Stimulated activated CD8-positive, alpha-beta memory T cell treated with anti-CD3 and anti-CD28 coated beads, Interleukin-15, amount 100 ng/mL, for 4 hours (primary cell): ENCODE data around the gene CDH12.

Source experiments
- DNase-seq, 2 donors: peaks; one replicate each; pipeline ENCODE4 v3.0.0-alpha.2; 2020; ENCODE audit warnings: low read depth in 2 of 2

Gene CDH12

DNA sequence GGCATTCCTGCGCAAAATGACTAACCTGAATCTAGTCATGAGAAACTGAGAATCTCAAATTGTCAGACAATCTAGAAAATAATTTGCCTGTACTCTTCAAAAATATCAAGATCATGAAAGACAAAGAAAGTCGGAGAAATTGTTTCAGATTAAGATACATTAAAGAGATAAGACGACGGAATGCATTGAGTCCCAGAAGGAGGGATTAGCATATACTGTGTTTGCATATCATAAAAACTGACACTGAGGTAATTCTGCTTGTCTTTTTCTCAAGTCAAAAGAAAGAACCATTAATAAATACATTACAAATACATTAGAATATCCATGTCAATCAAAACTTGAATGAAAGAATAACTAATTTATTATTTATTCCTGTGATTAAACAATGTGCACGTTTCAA is 88.4 kb downstream of the CDH12 start:
- DNase-seq, result no peak

DNA sequence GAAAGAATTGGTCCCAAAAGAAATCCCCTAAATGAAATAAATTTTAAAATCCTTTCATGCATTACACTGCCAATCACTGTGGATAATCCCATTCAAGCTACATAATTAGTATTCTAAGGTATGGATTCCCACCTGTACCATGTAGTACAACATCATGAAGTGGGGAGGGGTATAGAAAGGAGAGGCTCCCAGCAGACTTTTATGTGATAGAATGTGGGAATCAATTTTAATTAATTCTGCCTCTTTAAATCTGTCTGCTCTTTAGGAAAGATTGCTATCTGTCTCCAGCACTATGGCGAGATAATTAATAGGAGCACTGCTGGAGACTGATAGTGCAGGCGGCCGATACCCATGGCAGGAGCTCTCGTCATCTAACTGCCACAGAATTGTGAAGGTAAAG is 95.4 kb downstream of the CDH12 start:
- no peak for DNase-seq

DNA sequence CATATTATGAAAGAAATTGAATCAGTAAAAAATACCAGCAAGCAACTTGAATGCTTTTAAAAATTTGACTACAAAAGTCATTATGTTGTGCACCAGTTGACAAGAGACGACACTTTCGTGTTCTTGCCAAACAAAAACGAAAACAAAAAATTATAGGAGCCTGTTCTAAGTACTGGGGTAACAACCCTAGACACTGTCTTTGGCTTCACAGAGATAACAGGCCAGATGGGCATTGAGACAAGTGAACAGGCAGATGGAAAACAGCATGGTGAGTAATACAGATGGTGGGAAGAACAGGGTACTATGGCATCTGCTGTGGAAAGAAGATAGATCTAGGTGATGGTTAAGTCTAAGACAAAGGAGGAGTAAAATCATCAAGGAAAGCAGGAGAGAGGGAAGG is 99.0 kb downstream of the CDH12 start:
- no peak for DNase-seq

DNA sequence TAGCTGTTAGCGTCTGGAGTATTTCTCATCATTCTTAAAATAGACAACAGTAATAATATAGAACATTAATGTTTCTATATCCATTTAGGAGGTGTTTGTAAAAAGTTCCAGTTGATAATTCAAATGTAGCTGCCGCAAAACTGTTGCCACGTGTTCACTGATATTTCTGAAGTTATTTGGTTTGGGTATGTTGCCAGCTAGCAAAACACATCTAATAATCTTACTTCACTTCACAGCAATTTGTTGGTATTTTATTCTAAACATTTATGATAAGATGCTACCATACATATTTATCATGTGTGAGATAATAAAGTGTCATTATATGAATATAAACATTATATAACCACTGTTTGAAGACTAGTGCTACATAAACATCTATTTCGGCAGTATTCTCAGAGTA is 101.6 kb downstream of the CDH12 start:
- DNase-seq, result no peak

DNA sequence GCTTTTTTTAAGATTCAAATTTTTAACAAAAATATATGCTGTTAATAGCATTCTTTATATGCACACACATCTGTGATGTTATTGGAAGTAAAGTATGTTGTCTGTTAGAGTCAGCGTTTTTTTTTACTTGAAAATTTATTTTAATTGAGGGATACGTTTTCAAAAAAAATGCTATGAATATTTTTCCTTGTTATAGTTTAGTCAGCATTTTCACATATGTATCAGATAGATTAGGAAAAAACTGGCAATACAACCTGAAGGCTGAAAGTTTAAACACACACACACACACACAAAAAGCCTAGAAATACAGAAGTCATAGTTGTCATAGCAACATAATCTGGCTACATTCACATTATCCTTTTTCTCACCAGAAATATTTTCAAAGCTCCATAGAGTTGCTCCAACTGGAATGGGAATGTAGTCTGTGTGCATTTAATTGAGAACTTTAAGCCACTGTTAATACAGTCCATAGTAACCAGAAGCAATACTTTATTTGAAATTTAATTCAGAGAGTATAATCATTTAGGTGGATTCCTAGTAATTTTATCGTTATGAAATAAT is 116.6 kb downstream of the CDH12 start:
- DNase-seq, result no peak

DNA sequence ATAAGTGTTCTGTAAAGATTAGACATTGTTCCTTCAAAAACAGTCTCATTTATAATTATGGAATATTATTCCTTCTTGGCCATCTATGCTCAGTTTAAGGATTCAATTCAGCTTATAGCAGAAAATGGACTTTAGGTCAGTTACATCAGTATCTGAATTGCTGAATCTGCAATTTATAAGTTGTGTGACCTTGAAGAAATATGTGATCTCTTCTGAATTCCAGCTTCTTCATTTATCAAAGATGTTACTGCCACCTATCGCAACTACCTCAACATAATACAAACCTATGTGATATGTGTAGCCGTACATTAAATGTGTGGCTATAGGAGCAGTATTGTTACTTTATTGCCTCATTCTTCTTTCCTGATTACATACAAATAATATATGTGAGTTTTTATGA is 118.2 kb downstream of the CDH12 start:
- no peak for DNase-seq

DNA sequence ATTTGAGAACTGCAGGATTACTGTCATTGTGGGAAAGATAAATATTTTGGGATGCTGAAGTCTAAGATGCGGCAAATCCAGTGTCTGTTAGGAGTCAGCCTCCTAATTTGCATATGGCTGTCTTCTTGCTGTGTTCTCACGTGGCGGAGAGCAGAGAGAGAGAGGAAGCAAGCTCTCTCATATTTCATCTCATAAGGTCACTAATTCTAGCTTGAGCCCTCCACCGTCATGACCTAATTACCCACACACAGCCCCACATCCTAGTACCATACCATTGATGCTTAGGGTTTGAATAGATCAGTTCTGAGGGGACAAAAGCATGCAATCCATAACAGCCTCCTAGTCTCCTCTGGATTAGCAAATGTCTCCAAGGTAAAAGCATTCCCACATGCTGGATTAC is 124.5 kb downstream of the CDH12 start:
- DNase-seq, result no peak

DNA sequence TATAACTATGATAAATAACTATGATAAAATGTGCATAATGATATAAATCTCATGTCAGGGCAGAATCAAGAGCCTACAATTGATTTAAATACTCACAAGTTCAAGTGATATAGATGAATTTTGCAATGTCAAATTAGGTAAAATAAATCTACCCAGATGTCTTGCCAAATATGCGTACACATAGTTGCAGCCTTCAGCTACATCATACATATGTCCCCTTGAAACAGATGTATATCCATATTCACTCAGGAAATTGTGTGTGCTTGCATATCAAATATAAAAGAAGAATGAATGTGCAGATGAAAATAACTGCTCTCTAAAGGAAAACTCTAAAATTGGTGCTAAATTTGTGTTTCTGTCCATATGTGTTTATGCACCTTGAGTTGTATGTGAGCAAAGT is 130.7 kb downstream of the CDH12 start:
- DNase-seq, result no peak

DNA sequence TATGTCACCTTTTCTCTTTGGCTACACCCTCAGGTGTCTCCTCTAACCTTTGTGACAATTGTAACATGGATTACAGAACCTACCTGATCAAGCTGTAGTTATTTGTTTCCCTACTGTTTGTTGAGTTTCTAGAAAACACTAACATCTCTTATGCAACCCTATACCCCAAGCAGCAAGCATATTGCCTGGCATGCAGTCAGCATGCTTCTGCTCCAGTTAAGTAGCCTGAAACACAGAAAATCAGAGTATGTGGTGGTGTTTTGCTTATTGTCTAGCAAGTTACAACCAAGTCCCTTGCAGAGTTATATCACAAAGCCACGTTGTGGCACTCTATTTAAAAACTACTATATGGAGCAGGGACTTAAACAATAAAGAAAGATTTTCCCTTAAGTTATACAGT is 131.1 kb downstream of the CDH12 start:
- DNase-seq, result no peak

DNA sequence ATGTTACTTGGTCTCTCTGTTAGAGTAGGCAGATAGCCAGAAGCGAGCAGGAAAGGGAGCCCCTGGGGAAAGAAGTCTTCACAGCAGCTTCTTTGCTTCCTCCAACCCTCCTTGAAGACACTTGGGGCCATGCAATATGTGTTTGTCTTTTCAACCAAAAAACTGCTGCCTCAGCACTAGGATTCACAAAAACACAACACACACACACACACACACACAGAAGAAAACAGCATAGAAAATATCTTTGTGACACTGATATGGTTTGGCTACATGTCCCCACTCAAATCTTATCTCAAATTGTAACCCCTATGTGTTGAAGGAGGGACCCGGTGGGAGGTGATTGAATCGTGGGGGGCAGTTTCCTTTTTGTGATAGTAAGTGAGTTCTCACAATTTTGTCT is 133.3 kb downstream of the CDH12 start:
- no peak for DNase-seq

DNA sequence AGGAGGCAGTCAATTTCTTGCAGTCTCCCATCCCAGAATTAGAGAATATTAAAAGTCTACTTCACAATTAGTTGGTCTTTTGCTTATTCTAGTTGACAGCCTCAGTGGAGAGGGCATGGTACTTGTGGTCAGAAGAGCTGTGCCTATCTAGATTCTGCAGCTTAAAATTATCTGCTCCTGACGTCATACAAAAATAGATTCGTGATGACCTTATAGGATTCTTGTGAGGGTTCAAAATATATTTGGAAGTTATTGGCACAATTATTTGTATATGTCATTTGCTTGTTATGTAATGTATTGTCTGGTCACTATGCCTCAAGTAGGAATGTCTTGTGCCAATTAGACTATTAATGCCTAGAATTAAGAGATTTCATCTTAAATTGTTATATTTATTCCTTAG is 142.5 kb downstream of the CDH12 start:
- DNase-seq, result no peak

DNA sequence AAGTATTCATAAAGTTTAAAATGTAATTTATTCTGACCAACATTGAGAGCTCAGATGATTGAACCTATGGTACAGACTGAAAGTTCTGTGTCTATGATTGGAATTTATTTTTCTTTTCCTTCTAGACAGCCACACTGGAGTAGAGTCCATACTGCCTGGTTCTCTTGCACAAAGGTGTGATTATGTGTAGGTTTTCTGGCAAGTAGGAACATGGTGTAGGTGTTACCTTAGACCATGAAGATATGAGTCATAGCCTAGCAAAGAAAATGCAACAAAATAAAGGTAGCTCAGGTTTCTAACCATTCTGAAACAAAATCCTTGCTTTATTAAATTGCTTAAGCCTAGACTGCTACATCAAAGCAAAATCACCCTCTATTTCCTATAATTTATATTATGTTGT is 143.4 kb downstream of the CDH12 start:
- DNase-seq, result no peak

DNA sequence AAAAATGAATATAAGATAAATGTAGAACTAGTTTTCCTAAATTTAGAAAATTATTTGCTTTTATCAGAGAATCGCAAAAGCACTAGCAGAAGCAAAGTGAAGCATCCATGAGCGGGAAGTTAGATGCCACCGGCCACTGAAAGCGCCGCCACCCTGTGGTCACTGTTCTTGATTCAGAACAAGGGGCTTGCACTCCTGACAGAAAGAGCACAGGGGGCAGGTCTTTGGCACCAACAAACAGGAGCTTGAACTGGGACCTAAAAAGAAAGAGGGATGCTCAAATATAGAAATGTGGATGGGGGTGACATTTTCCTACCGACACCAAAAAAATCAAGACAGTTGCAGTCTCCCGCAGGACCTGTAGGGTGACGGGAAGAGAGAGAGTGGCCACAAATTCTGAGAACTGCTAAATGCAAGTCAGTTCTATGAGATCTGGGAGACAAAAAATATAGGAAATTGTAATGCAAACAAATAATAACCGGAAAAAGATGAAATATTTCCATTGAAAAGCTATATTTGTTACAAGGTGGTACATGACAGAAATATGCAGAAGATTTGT is 144.3 kb downstream of the CDH12 start:
- no peak for DNase-seq

DNA sequence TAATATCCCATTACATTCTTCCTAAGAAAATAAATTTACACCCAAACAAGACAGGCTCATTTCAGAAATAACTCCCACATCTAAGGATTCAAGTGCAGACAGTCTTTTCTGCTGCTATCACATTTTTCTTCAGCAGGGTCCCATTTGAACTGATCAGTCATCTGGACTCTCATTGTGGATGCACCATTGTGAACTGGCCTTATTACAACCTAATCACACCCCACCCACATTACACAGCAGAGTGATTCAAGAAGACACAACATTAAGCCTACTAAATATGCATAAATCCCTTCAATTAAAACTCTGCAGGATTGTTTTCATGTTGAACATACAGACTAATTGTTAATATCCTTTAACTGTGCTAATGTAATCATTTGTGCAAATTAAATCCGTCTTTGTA is 146.2 kb downstream of the CDH12 start:
- DNase-seq, result no peak

DNA sequence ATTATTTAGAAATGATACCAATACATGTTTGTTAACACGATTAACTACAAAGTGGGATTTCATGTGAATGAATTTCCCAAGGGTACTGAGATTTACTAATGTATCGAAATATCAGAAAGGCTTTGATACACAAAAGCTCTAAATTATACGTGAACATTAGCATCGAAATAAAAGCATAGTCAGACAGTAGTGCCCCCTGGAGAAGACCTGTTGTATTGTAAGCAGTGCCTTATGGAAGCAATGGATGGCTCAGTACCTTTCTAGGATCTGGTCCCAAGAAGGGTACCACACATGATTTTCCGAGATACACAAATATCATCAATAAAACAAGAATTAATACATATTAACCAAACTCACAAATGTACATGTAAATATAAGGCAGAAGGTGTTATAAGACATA is 153.8 kb downstream of the CDH12 start:
- no peak for DNase-seq

DNA sequence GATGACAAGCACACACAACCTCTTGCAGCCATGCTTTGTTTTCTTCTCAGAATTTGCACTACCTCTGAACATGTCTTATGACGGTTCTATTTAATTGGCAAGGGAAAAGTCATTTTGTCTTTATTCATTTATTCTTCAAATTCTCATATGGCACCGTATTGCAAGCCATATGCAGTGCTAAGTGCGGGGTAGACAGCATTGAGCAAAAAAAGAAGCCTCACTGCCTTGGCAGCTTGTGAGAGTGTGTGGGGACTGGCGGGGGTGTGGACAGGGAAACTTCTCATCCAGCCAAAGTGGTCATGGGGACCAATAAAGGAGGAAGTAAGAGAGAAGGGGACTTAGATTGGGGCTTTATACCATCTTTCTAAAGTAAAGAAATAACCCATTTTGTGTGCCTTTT is 160.0 kb downstream of the CDH12 start:
- DNase-seq, result no peak

DNA sequence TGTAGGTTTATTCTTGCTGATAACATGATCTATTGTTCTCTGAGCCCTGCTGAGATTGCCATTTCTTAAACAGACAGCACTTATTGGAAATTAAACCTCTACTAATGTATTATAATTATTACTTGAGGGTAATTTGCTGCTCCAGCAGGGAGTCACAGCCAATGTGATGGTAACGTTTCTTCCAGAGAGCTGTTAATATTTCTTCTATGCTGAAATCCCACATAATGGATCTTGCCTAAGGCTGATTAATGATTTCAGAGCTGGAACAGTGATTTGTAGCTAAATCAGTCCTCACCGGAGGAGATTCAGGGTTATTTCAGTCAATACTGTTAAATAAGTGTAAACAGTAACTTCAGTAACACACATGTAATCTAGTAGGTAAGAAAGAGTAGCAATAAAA is 170.1 kb downstream of the CDH12 start:
- DNase-seq, result no peak

DNA sequence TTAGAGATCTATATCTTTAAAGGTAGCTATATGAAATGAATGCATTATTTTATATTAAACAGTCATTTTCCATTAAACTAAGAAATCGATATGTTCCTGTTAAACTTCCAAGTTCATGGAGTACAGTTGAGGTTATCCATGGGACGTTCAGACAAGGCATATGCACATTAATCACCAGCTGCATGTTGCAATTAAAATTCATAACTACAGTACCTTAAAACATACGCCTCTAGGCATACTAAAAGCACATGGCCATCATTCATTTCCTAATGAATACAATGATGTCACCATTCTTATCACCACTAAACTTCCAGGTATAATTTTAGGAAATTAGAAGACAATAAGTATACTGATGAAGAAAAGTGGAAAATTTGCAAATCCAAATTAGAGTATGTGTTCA is 174.3 kb downstream of the CDH12 start:
- DNase-seq, result no peak

DNA sequence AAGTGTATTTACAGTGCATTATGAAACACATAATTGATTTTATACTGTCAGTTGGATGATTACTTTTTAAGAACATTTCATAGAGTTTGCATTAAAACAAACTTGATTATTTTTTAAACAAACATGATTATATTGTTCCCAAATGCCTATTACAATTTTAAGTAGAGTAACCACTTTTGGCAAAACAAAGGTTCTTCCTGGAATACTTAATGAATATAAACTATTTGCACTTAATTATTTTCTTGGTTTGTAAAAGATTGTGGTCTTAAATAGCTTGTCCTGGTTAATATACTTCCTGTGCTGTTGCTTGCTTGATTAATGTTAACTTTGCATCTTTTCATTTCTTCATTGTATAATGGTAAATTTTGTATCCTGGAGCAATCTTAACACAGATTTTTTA is 180.0 kb downstream of the CDH12 start:
- DNase-seq, result no peak

DNA sequence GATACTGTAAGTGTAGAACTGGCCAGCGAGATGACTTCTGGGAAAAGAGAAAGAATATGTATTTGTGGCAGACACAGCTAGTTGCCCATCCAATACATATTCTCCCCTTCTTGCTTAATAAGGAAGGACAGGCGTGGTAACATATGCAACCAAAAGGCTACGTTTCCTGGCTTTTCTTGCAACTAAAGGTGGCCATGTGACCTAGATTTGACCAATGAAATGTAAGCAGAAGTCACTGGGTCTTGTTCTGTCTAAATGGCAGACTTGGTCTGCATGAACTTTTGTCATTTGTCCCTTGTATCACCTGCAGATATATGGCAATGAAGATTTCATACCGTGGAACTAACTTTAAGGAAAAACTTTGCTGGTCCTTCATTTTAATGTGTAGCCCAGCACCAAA is 183.8 kb downstream of the CDH12 start:
- no peak for DNase-seq

DNA sequence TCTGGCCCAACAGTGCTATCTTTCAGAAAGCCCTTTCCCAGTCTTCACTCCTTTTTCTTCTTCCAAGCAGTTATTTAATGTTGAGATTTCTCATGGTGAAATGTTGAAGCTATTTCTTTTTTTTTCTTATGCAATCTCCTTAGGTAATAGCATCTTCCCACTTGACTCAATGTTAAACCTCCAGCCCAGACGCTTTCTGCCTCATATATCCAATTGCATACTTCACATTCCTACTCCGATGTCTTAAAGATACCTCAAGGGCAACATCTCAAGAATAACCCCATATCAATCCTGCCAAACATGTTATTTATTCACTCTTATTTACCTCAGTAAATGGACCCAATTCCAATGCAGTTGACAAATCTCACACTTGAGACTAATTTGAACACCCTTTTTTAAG is 187.3 kb downstream of the CDH12 start:
- DNase-seq, result no peak

DNA sequence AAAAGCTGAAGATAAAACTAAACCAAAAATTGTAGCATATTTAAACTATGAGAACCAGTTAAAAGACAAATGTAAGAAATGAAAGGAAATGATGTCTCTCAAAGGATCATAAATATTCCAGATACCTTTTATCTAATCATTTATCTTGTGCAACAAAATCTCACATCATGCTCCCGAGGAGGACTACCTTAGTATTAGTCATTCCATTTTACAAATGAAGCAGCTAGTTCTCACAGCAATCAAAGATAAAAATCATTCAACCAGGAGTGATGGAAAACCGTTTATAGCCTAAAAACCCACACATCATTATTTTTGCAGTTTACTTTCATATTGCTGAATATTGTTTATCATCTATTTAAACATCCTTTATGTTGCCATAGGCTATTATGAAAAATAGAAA is 190.0 kb downstream of the CDH12 start:
- DNase-seq, result no peak

DNA sequence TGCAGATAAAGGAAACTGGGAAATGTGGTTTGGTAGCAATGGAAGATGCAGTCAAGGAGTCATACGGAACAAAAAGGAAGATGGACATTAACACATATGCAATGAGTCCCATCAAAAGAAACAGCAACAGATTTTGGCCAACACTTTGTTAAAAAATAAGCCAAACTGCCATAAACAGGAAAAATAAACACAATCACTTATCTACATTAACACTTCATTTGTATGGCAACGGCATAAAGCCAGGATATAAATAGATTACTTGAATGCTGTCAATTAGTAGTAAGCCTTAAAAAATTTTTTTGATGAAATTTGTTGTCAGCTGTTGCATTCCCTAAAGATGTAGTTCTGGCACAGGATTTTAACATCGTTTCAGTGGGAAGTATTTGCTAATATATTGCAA is 190.8 kb downstream of the CDH12 start:
- no peak for DNase-seq

DNA sequence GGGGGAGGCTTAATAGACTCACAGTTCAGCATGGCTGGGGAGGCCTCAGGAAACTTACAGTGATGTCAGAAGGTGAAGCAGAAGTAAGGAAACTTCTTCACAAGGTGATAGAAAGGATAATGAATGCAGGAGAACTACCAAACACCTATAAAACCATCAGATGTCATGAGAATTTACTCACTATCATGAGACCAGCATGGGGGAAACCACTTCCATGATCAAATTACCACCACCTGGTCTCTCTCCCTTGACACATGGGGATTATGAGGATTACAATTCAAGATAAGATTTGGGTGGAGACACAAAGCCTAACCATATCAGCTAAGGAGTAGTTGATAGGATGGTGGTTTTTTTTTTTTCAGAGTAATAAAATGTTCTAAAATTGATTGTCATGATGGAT is 201.8 kb downstream of the CDH12 start:
- no peak for DNase-seq

DNA sequence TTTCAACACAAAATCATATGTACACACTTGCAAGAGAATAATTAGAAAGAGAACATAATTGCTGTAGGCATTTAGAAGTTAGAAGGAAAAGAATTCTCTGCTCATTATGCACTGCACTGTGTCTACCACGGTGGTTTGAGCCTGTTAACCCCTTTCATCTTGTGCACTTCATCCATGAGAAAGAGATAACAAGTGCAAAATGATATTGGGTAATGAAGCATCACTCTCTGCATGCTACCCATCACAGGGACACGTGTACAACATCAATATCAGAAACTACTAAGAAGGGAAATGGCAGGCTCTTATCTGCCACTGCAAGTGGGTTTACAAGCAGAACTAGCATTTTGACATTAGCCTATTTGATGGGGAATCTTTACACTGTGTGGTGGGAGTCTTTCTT is 202.6 kb downstream of the CDH12 start:
- DNase-seq, result no peak
